HUES64 (cell line): Measurements from ENCODE around the gene GOLGA7B.

Source experiments
- H3K27ac ChIP-seq: 2 replicates; pipeline ENCODE4 v1.7.0; 2013; ENCODE audit warnings: low read depth, low read length, inconsistent platforms
- H3K27me3 ChIP-seq: 2 replicates; pipeline ENCODE4 v1.6.1; 2013; ENCODE audit warnings: mild to moderate bottlenecking, low read length; ENCODE audit not compliant: insufficient read depth
- H3K36me3 ChIP-seq: 2 replicates; pipeline ENCODE4 v1.6.1; 2013; ENCODE audit warnings: mild to moderate bottlenecking, low read length; ENCODE audit not compliant: insufficient read depth
- H3K4me1 ChIP-seq: 2 replicates; pipeline ENCODE4 v1.6.1; 2013; ENCODE audit warnings: mild to moderate bottlenecking, low read length, moderate library complexity; ENCODE audit not compliant: insufficient read depth
- H3K4me3 ChIP-seq: 2 replicates; pipeline ENCODE4 v1.5.1; 2013; ENCODE audit warnings: mild to moderate bottlenecking, low read length, moderate library complexity
- H3K9ac ChIP-seq: 2 replicates; pipeline ENCODE4 v1.6.1; 2013; ENCODE audit warnings: mild to moderate bottlenecking, low read depth, low read length
- H3K9me3 ChIP-seq: 2 replicates; pipeline ENCODE4 v1.6.1; 2013; ENCODE audit warnings: low read depth, low read length; ENCODE audit not compliant: insufficient read depth
- WGBS: fragments of 150-250, 120-280 bp; methylation state at CpG from one replicate; pipeline ENCODE4 v1.1.7; 2013; ENCODE audit warnings: missing lambda C conversion rate; 5-methylcytosine and 5-hydroxymethylcytosine counted together

The GOLGA7B gene

DNA sequence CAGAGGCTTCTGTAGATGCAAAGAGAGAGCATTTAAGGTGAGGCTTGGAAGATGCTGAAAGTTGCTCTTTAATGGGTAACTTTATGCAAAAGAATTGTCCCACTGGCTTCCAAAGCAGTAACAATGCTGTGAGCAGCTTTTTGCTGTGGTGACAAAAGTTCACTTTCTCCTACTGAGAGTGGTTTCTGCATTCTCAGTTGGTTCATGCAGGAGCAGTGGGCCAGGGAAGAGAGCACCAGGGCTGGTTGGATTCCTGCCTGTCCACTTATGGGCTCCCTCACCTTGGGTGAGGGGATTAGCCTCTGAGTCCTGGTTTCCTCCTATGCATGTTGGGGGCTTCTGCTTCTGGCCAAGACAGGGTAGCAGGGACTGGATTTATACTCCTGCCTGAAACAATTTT is 31.1 kb upstream of the GOLGA7B start:
- no peak overlapping the region for H3K4me3 ChIP-seq
- no peaks in the 10 kb centered on the region for H3K36me3 ChIP-seq
- H3K9me3 ChIP-seq: no peaks in the 10 kb centered on the region
- peaks cover 12% of the 10 kb centered on the region; the same call in 1 of the 2 replicates for H3K4me1 ChIP-seq
- no peaks in the 10 kb centered on the region for H3K27me3 ChIP-seq
- H3K9ac ChIP-seq: no peak overlapping the region
- no peak overlapping the region for H3K27ac ChIP-seq

DNA sequence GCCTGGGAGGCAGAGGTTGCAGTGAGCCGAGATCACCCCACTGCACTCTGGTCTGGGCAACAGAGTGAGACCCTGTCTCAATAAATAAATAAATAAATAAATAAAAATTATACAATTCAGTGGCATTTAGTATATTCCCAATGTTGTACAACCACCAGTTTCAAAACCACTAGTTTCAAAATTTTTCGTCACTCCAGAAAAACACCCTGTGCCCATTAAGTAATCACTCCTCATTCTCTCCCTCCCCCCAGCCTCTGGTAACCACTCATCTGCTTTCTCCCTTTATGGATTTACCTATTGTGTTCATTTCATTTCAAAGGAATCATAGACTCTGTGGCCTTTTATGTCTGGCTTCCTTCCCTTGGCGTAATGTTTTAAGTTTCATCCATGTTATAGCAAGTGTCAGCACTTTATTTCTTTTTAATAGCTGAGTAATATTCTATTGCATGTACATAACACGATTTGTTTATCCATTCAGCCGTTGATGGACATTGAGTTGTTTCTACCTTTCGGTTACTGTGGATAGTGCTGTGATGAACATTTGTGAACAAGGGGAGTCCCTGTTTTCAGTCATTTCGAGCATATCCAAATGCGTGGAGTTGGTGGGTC is 29.4 kb upstream of the GOLGA7B start:
- H3K27me3 ChIP-seq: no peaks in the 10 kb centered on the region
- peaks cover 12% of the 10 kb centered on the region; the same call in 1 of the 2 replicates for H3K4me1 ChIP-seq
- no peak overlapping the region for H3K4me3 ChIP-seq
- no peaks in the 10 kb centered on the region for H3K9me3 ChIP-seq
- H3K9ac ChIP-seq: no peak overlapping the region
- no peak overlapping the region for H3K27ac ChIP-seq
- 99% methylated on average over 6 of the region's 8 CpGs for WGBS
- H3K36me3 ChIP-seq: no peaks in the 10 kb centered on the region

DNA sequence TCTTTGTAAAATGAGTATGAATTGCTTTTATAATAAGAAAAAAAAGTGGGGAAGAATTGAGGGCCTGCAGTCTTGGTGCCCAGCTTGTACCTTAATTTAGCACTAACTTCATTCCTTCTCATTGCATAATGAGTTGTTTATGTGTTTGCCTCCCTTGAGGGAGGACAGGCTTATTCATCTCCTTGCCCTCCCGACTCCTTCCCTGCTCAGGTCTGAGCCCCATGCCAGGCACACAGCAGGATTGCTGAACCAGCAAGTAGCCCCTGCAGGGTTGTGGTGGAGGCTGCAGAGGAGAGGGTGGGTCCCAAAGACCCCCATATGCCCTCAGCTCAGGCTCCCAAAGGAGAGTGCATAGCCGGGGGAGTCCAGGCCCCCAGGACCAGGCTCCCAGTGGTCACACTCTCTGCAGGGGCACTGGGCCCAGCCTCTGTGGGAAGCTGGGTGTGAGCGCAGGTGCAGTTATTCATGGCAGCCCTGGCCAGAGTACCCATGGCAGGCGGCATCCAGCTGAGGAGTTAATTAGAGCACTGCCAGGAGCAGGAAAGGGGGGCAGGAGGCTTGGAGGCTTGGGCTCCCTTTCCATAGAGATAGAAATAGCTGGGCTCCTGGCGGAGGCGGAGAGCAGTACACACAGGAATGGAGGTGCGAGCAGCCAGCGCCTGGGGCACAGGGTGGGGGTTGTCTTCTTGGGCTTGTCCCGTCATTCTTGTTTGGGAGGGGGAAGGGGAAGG is 28.2 kb upstream of the GOLGA7B start:
- WGBS: 56% methylated on average over 8 of the region's 9 CpGs
- Histone ChIP-seq H3K27me3 (no peaks in the 10 kb centered on the region), H3K9ac (no peak overlapping the region)

DNA sequence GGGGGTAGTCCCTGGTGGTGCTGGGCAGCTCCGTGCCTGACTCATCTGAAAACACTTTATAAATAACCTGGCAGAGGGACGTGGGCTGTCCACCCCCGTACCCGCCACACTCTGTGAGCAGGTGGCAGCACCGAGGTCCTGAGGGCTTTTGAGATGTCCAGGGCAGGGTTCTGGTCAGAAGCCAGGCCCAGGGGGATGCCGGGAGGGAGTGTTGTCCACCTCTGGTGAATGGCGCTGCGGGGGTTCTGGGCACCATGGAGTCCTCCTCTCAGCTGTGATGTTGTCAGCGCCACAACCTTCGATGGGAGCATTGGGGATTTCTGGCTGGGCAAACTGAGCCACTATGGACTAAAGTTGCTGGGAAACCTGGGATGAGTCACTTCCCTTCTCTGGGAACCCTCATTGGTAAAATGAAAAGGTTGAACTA is 27.4 kb upstream of the GOLGA7B start:
- H3K4me3 ChIP-seq: no peak overlapping the region
- H3K27me3 ChIP-seq: no peaks in the 10 kb centered on the region
- 79% methylated on average over 10 of the region's 10 CpGs for WGBS
- no peak overlapping the region for H3K27ac ChIP-seq
- H3K9me3 ChIP-seq: no peaks in the 10 kb centered on the region
- H3K4me1 ChIP-seq: peaks cover 12% of the 10 kb centered on the region; the same call in 1 of the 2 replicates
- no peaks in the 10 kb centered on the region for H3K36me3 ChIP-seq
- no peak overlapping the region for H3K9ac ChIP-seq

More for the DNA sequence above, 28.2 kb upstream of the GOLGA7B start:
- Histone ChIP-seq H3K9me3 (no peaks in the 10 kb centered on the region), H3K36me3 (no peaks in the 10 kb centered on the region), H3K4me1 (peaks cover 12% of the 10 kb centered on the region; the same call in 1 of the 2 replicates), H3K4me3 (no peak overlapping the region), H3K27ac (no peak overlapping the region)

DNA sequence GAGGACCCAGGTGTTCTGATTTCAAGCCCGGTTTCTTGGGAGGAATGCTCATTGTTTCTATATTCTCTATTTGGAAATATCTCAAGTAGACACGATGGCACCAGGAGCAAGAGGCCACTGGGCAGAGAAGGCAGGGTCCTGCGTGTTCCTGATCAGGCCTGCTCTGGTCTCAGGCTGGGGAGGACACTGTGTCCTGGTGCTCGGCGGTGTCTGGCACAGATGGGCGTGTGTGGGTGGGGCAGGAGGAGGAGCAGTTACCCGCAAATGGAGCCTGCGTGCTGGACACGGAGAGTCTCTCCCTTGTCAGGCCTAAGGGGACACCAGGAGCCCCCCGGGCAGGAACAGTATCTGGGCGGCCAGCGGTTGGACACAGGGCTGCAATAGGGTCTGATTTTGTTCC is 25.9 kb upstream of the GOLGA7B start:
- no peaks in the 10 kb centered on the region for H3K9me3 ChIP-seq
- H3K36me3 ChIP-seq: no peaks in the 10 kb centered on the region
- H3K27me3 ChIP-seq: no peaks in the 10 kb centered on the region
- WGBS: 90% methylated on average over 12 of the region's 12 CpGs
- no peak overlapping the region for H3K27ac ChIP-seq
- peaks cover 12% of the 10 kb centered on the region; the same call in 1 of the 2 replicates for H3K4me1 ChIP-seq
- H3K4me3 ChIP-seq: no peak overlapping the region
- H3K9ac ChIP-seq: no peak overlapping the region

DNA sequence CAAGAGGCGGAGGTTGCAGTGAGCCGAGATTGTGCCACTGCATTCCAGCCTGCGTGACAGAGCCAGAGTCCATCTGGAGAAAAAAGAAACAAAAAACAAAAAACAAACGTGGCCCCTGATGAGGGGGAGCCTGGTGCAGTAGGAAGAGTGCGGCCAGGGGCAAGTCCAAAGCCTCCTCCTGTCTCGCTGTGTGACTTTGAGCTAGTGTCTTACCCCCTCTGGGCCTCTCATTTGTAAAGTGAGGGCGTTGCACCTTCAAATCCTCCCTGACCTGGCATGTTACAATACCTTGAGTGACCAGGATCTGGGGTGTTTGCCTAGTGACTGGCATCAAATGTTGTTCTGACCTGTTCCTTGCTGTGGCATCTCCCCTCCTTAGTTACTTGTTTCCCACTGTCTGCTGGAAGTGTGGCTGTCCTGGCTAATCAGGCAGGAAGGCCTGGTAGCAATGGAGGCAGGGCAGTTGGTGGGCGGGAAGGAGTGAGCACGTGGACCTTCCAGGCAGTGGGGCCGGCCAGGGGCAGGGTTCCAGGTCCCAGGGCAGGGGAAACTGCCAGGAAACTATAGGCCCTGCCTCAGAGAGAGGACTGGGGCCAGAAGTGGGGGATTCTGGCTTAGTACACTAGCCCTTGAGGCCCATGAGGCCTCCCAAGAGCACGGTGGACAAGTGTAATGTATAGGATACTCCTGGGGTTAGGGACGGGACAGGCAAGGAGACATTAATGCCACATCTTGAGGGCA is 24.5 kb upstream of the GOLGA7B start:
- WGBS: 91% methylated on average over 12 of the region's 12 CpGs

DNA sequence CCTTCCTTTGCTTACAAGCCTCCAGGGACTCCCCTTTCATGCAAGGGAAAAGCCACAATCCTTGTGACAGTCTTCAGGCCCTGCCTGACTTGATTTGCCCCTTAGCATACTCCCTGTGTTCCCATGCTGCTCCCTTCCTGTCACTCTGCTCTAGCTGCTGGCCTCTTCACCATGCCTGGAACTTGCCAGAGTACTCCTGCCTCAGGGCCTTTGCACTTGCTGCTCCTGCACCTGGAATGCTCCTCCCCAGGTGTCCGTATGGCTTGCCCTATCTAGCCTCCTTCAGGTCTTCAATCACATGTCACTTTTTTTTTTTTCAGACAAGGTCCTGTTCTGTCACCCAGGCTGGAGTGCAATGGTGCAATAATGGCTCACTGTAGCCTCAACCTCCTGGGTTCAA is 22.8 kb upstream of the GOLGA7B start:
- no peaks in the 10 kb centered on the region; the same call in 1 of the 2 replicates for H3K27me3 ChIP-seq
- H3K9ac ChIP-seq: no peak overlapping the region
- WGBS: 87% methylated on average over 1 of the region's 1 CpG

More for the DNA sequence above, 24.5 kb upstream of the GOLGA7B start:
- H3K27ac ChIP-seq: no peak overlapping the region
- H3K4me1 ChIP-seq: peaks cover 12% of the 10 kb centered on the region; the same call in 1 of the 2 replicates
- H3K9me3 ChIP-seq: no peaks in the 10 kb centered on the region
- H3K4me3 ChIP-seq: no peak overlapping the region
- no peaks in the 10 kb centered on the region for H3K36me3 ChIP-seq
- H3K27me3 ChIP-seq: no peaks in the 10 kb centered on the region; the same call in 1 of the 2 replicates
- no peak overlapping the region for H3K9ac ChIP-seq

DNA sequence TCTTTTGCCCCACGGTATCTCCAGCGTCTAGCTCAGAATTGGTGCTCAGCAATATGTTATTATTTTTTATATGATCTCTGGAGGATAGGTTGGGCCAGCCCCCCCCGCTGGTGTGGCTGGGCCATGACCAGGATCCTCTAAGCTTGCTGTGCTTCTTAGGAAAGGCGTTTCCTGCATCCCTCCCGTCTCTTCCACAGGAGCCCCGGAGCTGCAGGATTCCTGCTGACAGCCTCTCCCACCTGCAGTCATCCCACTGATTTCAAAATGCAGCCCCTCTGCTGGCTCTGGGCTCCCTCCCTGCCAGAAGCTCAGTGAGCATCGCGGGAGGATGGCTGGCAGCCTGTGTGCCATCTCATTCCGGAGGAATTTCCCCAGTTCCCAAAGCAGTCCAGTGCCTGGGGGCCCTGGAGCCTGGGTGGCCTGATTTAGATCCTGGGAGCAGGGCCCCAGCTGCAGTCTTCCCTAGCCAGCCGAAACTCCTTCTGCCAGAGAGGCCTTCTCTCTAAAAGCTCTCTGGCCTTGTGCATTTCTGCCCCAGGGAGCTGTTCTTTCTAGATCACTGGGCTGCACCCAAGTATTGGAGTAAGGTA is 21.8 kb upstream of the GOLGA7B start:
- H3K27me3 ChIP-seq: no peaks in the 10 kb centered on the region; the same call in 1 of the 2 replicates
- H3K36me3 ChIP-seq: no peaks in the 10 kb centered on the region
- no peaks in the 10 kb centered on the region for H3K9me3 ChIP-seq
- H3K4me1 ChIP-seq: no peaks in the 10 kb centered on the region
- no peak overlapping the region for H3K27ac ChIP-seq
- 49% methylated on average over 10 of the region's 10 CpGs for WGBS
- no peak overlapping the region for H3K9ac ChIP-seq
- no peak overlapping the region for H3K4me3 ChIP-seq

More for the DNA sequence above, 22.8 kb upstream of the GOLGA7B start:
- H3K36me3 ChIP-seq: no peaks in the 10 kb centered on the region
- 0 out of 2 replicates have a peak, but pooled peaks cover 3% of the 10 kb centered on the region for H3K4me1 ChIP-seq
- H3K27ac ChIP-seq: no peak overlapping the region
- no peak overlapping the region for H3K4me3 ChIP-seq
- no peaks in the 10 kb centered on the region for H3K9me3 ChIP-seq

DNA sequence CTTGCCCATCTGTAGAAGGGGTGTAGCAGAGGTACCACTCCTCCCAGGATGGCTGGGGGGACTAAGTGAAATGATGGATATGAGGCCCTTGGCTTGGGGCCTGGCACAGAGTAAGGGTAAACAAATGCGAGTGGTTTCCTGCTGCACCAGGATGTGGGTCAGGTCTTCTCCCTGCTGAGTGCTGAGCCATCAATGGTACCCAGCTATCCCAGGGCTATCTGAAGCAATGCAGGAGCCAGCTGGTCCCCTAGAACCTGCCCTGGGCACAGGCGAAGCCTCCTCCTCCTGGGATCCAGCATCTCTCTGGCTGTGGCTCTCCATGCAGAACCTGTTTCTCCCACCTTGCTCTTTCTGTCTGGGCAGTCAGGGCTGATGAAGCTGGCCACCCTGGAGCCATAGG is 20.9 kb upstream of the GOLGA7B start:
- 90% methylated on average over 2 of the region's 2 CpGs for WGBS
- Histone ChIP-seq H3K9me3 (no peaks in the 10 kb centered on the region), H3K9ac (no peak overlapping the region), H3K4me1 (no peaks in the 10 kb centered on the region), H3K27me3 (no peaks in the 10 kb centered on the region; the same call in 1 of the 2 replicates), H3K36me3 (no peaks in the 10 kb centered on the region), H3K4me3 (no peak overlapping the region), H3K27ac (no peak overlapping the region)

DNA sequence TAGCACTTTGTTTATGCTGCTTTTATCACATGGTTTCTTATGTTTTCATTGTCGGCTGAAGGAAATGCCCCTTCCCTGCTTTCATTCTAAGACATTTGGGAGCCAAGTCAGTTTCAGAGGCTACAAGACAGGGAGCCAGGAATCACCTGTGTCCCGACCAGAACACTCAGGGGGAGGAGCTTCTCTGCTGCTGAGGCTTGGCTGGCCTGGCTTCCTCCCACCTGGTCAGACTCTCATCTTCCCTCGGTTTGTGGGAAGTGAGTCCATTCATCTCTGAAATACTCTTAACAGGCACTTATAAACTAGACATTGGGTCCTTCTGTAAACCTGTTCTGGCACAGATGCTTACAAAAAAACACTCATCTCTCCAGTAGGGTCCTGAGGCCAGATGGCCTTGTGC is 19.6 kb upstream of the GOLGA7B start:
- Histone ChIP-seq H3K27me3 (no peaks in the 10 kb centered on the region; the same call in 1 of the 2 replicates), H3K36me3 (no peaks in the 10 kb centered on the region), H3K4me3 (no peak overlapping the region), H3K27ac (no peak overlapping the region), H3K4me1 (no peaks in the 10 kb centered on the region), H3K9ac (no peak overlapping the region), H3K9me3 (no peaks in the 10 kb centered on the region)
- 72% methylated on average over 3 of the region's 3 CpGs for WGBS

DNA sequence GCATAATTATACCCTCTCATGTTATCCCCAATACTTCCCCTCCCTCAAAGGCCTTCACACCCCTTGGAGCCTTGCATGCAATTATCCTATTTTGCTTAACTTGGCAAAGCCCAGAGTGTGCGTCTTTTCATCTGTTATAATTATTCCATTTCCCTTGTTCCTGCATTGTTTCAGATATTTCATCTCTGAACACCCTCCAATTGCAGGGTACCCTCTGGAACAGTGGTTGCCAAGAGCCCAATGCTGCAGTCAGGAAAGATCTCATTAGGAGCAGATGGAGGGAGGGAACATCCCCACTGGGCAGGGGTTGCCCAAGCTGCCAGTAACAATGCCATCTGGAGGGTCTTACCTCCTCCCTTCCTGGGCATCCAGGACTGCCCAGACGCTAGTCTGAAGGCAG is 18.4 kb upstream of the GOLGA7B start:
- H3K27me3 ChIP-seq: no peaks in the 10 kb centered on the region; the same call in 1 of the 2 replicates
- no peaks in the 10 kb centered on the region for H3K4me1 ChIP-seq
- 71% methylated on average over 2 of the region's 2 CpGs for WGBS
- no peak overlapping the region for H3K27ac ChIP-seq
- no peaks in the 10 kb centered on the region for H3K36me3 ChIP-seq
- no peaks in the 10 kb centered on the region for H3K9me3 ChIP-seq
- no peak overlapping the region for H3K4me3 ChIP-seq
- no peak overlapping the region for H3K9ac ChIP-seq
